ENCODE results near the gene USP49.

The USP49 gene

GRCh38 chr6:41775293-41775882 lies 119.8 kb downstream of the USP49 start:
- Histone ChIP-seq H3K4me1 (ENCODE audit: control insufficient read depth, insufficient read depth, low read length) (peaks cover 3% of the 10 kb centered on the region; the same call in 1 of the 2 replicates), H3K36me3 (ENCODE audit: control insufficient read depth in 2 of 2, insufficient read depth in 1 of 2, low read length in 2 of 2) (peaks cover 4 to 55% of the 10 kb centered on the region in 2 experiments; a peak in 2 of 3 replicates), H3K9me3 (ENCODE audit: control insufficient read depth, insufficient read depth, low read depth, low read length) (no peaks in the 10 kb centered on the region), H3K27ac (ENCODE audit: extremely low read depth, low read depth, low read length) (no peak overlapping the region), H3K4me3 (ENCODE audit: low read depth, low read length) (no peak overlapping the region)
- POLR2A ChIA-PET = interaction anchor here (1.5 kb wide), 1 partner anchor 41 kb away, joined by 4 read pairs; no protein-coding TSS in a partner anchor
- CTCF ChIA-PET = interaction anchor here (0.6 to 5.3 kb wide), 32 partner anchors 9 to 1178 kb away, joined by 3 to 73 read pairs (median 4); partner anchors contain the start of genes CCND3, TFEB and TOMM6
- peak; percentile 80 for TF ChIP-seq SCRT2 (tag by site-specific recombination; IDR thresholded peaks at IDR 0.05)
- no peak for TF ChIP-seq SETDB1 (IDR thresholded peaks at IDR 0.05; ENCODE audit: insufficient read length, low read length)

GRCh38 chr6:41774841-41775240 lies 120.3 kb downstream of the USP49 start:
- Histone ChIP-seq H3K4me3 (ENCODE audit: low read depth, low read length) (no peak overlapping the region), H3K36me3 (ENCODE audit: control insufficient read depth in 2 of 2, insufficient read depth in 1 of 2, low read length in 2 of 2) (peaks cover 4 to 57% of the 10 kb centered on the region in 2 experiments; a peak in 2 of 3 replicates), H3K9me3 (ENCODE audit: control insufficient read depth, insufficient read depth, low read depth, low read length) (no peaks in the 10 kb centered on the region), H3K4me1 (ENCODE audit: control insufficient read depth, insufficient read depth, low read length) (peaks cover 3% of the 10 kb centered on the region; the same call in 1 of the 2 replicates), H3K27ac (ENCODE audit: extremely low read depth, low read depth, low read length) (no peak overlapping the region)
- CTCF ChIA-PET = interaction anchor here (0.6 to 5.3 kb wide), 17 partner anchors 10 to 441 kb away, joined by 3 to 73 read pairs (median 4); partner anchors contain the start of genes TFEB and TOMM6
- TF ChIP-seq ZNF433 (tag by site-specific recombination; IDR thresholded peaks at IDR 0.05; ENCODE audit: low read depth) (no peak), ZNF670 (tag by site-specific recombination; IDR thresholded peaks at IDR 0.05; ENCODE audit: low read depth) (no peak), IKZF3 (tag by site-specific recombination; IDR thresholded peaks at IDR 0.05) (no peak), ZNF114 (tag by site-specific recombination; IDR thresholded peaks at IDR 0.05) (no peak)
- POLR2A ChIA-PET = no interaction called here

- H3K27ac ChIP-seq (ENCODE audit: extremely low read depth, low read depth, low read length) = no peak overlapping the region
- TF ChIP-seq ZBTB21 (tag by site-specific recombination; IDR thresholded peaks at IDR 0.05) (no peak), SP2 (tag by site-specific recombination; IDR thresholded peaks at IDR 0.05) (no peak), ZNF335 (tag by site-specific recombination; conservative IDR thresholded peaks at IDR 0.05) (no peak)
- no peaks in the 10 kb centered on the region for H3K9me3 ChIP-seq (ENCODE audit: control insufficient read depth, insufficient read depth, low read depth, low read length)
- H3K4me1 ChIP-seq (ENCODE audit: control insufficient read depth, insufficient read depth, low read length) = peaks cover 4% of the 10 kb centered on the region; the same call in 1 of the 2 replicates
- CTCF ChIA-PET = interaction anchor here (0.7 to 3.3 kb wide), 4 partner anchors 13 to 403 kb away, joined by 3 to 9 read pairs (median 4); no protein-coding TSS in a partner anchor
- POLR2A ChIA-PET = no interaction called here
- H3K4me3 ChIP-seq (ENCODE audit: low read depth, low read length) = no peak overlapping the region
- peaks cover 0 to 50% of the 10 kb centered on the region in 2 experiments; a peak in 2 of 3 replicates for H3K36me3 ChIP-seq (ENCODE audit: control insufficient read depth in 2 of 2, insufficient read depth in 1 of 2, low read length in 2 of 2)
These were observed 123.9 kb downstream of the USP49 start for GRCh38 chr6:41771058-41771983.

GRCh38 chr6:41770381-41771057 lies 124.7 kb downstream of the USP49 start:
- Histone ChIP-seq H3K27ac (ENCODE audit: extremely low read depth, low read depth, low read length) (no peak overlapping the region), H3K4me3 (ENCODE audit: low read depth, low read length) (no peak overlapping the region), H3K4me1 (ENCODE audit: control insufficient read depth, insufficient read depth, low read length) (peaks cover 4% of the 10 kb centered on the region; the same call in 1 of the 2 replicates), H3K9me3 (ENCODE audit: control insufficient read depth, insufficient read depth, low read depth, low read length) (no peaks in the 10 kb centered on the region), H3K36me3 (ENCODE audit: control insufficient read depth in 2 of 2, insufficient read depth in 1 of 2, low read length in 2 of 2) (peaks cover 0 to 46% of the 10 kb centered on the region in 2 experiments; a peak in 2 of 3 replicates)
- POLR2A ChIA-PET = interaction anchor here (0.7 kb wide), 1 partner anchor 38 kb away, joined by 3 read pairs; no protein-coding TSS in a partner anchor
- TF ChIP-seq OSR2 (tag by site-specific recombination; IDR thresholded peaks at IDR 0.05) = no peak
- no peak for TF ChIP-seq HOXC10 (CRISPR knock-in tag; IDR thresholded peaks at IDR 0.05)
- TF ChIP-seq MZF1 (tag by site-specific recombination; IDR thresholded peaks at IDR 0.05; ENCODE audit: borderline replicate concordance) = no peak
- TF ChIP-seq ZNF19 (tag by site-specific recombination; IDR thresholded peaks at IDR 0.05; ENCODE audit: low read depth) = no peak
- TF ChIP-seq ZNF830 (tag by site-specific recombination; IDR thresholded peaks at IDR 0.05; ENCODE audit: low read depth) = no peak
- no peak for TF ChIP-seq ZNF549 (tag by site-specific recombination; IDR thresholded peaks at IDR 0.05)
- TF ChIP-seq ZNF513 (tag by site-specific recombination; IDR thresholded peaks at IDR 0.05) = no peak
- no peak for TF ChIP-seq REST (tag by site-specific recombination; IDR thresholded peaks at IDR 0.05)
- no peak for TF ChIP-seq ZNF416 (tag by site-specific recombination; IDR thresholded peaks at IDR 0.05)
- TF ChIP-seq ZNF585B (tag by site-specific recombination; IDR thresholded peaks at IDR 0.05) = no peak
- no peak for TF ChIP-seq SCRT2 (tag by site-specific recombination; IDR thresholded peaks at IDR 0.05)
- CTCF ChIA-PET = interaction anchor here (3.3 kb wide), 1 partner anchor 403 kb away, joined by 9 read pairs; no protein-coding TSS in a partner anchor

Data from HEK293 (cell line).